IPS-NIHi7 (cell line): ENCODE data around the gene MTURN.

ENCODE experiments used
- DNase-seq: peaks from one replicate; pipeline ENCODE4 v3.0.0; 2012; ENCODE audit warnings: mixed read lengths; ENCODE audit errors: extremely low spot score

The MTURN gene

GRCh38 chr7:30162133-30162532, 27.3 kb downstream of the MTURN start:
- DNase-seq, result no peak

DNA sequence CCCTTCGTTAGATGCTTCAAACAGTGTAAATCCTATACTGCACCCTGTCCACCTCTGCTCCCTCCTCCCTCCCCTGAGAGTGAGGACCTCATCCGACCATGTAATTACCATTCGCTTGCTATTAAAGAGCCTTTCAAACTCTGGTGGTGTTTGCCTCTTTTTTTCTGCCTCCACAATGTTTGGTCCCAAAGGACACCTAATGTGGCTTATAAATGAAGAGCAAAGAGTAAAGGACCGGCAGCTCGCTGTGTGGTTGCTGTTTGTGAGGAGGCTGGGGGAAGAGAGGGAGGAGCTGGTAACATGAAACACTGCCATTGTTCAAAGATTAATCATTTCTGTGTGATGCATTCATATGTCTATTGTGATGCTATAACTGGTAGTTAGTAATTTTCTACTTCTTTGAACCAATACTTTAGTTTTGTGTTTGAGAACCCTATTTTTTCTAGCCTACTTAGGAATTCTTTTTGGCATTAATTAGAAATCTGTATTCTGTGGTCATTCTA, 27.9 kb downstream of the MTURN start:
- DNase-seq, result no peak

- DNase-seq, result no peak
Measured at GRCh38 chr7:30163231-30163894, 28.6 kb downstream of the MTURN start.

DNA sequence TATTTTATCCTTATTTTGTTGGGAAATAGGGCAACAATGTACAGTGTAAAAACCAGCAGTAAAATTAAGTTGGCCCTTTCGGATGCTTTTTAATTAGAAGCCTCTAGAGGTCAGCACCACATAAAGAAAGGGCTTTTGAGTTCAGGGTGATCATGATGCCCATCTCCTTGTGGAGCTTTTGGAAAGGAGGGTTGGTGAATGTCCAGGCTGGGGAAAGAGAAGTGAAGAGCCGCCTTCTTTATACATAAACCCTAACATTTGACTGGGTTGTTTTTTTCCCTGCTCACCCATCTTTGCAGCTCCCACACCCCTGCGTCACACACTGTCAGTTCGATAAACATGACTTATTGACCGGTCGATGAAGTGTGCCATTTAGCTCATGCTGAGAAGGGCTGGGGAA, 29.8 kb downstream of the MTURN start:
- DNase-seq, result peak; percentile 73

GRCh38 chr7:30165590-30165989, 30.8 kb downstream of the MTURN start:
- no peak for DNase-seq

GRCh38 chr7:30166155-30166840, 31.5 kb downstream of the MTURN start:
- no peak for DNase-seq

- DNase-seq, result no peak
Measured at GRCh38 chr7:30166841-30167235, 32.1 kb downstream of the MTURN start.

DNA sequence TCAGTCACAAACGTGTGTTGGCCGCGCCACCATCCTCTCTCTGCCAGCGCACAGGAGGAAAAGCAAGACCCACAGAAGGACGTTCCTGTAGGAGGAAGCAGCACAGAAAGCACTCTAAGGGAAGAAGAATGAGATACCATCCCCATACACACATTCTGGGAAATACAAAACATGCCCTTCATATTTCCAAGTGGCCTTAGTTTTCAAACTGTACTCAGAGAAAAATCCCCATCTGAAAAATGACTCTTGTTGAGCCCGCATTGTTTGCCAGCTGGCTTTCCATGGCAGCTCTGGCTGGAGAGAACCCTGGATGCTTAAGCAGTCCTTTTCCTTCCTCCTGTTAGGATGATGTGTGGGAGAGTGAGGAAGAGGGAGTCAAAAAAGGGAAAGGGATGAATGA, 33.1 kb downstream of the MTURN start:
- DNase-seq, result no peak

DNA sequence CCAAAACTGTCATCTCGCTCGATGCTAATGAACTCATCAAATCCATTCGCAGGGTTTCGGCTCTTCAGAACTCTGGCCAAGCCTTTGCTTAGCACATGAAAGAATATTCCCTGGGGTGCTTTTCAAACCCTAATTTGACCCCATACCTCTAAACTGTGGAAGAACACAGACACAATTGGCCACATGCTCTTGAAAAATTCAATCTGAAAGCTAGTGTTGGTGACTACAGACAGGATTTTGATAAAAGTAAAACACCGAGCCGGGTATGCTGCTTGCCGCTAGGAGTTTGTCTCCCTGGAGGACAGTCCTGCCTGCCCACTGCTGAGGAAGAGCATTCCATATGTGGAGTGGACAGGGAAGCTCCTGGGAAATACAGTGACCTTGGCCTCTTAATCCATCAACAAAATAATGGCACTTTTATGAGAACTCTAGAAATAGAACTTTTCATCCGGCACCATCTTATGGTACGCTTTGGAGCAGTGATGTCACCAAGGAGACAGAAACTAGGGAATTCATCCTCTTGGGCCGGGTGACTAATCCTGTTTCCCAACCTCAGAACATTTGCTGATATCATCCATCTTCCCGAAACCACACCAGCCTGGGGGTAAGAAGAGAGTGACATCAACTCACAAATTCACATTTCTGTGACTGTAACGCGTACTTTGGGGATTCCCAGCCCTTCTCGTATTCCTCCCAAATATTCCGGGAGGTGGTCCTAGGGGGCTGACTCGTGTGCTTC, 34.2 kb downstream of the MTURN start:
- DNase-seq, result peak; percentile 64

DNA sequence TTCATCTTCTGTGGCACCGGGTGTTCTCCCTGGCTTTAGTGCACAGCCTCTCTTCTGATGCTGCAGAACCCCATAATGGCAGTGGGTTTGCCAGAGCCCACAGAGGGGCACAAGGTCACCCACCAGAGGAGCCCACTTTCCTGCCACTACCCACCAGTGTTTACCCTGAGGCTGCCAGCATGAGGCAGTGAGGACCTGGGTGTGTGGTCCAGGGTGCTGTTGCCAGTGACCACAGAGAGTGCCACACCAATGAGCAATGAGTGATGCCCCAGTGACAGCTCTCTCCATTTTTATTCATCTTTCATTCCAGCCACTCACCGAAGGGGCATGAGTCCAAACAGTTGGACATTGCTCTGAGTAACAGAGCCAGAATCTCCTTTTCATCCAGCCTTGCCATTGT, 34.8 kb downstream of the MTURN start:
- DNase-seq, result no peak

- DNase-seq, result no peak
Measured at GRCh38 chr7:30170476-30171205, 35.9 kb downstream of the MTURN start.

GRCh38 chr7:30171766-30172447, 37.1 kb downstream of the MTURN start:
- DNase-seq, result no peak

- DNase-seq, result no peak
Measured at GRCh38 chr7:30172451-30172850, 37.7 kb downstream of the MTURN start.

DNA sequence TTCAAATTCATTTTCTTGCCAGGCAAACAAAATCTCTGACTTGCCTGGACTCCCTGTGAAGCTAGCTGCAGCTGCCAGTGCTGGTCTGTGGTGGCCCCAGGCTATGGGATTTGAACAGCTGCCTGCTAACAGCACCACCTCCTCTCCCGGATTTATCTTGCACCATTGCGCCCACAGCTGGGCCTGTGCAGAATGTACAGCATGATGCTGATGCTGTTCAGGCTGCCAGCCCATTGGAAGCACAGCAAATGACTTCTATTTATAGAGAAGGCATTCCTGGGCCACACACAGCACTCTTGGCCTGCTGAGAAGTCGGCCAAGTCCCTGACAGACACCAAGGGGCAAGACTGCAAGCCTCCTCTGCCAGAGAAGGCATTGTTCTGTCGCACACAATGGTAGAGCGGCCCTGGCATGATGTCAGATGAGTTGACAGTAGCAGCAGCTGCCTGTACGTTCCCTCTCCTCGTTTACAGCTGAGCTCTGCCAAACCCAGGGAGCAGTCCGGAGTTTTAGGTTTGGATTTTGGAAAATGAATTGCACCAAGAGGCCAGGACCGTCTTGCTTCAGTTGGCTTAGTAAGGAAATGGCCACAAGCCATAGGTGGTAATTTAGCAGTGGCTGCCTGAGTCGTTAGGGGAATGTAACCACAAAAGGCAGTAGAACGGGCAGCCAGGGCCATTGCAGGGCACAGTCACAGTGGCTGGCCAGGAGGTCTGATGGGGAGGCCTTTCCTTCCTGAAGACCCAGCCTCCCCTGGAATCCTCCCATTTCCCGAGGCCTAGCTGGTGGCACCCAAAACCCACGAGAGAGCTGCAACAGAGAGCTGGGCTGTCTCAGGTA, 38.5 kb downstream of the MTURN start:
- DNase-seq, result no peak

GRCh38 chr7:30175180-30175579, 40.4 kb downstream of the MTURN start:
- DNase-seq, result no peak

- no peak for DNase-seq
Measured at GRCh38 chr7:30175636-30176147, 40.9 kb downstream of the MTURN start.

- DNase-seq, result no peak
Measured at GRCh38 chr7:30176463-30177109, 41.8 kb downstream of the MTURN start.

DNA sequence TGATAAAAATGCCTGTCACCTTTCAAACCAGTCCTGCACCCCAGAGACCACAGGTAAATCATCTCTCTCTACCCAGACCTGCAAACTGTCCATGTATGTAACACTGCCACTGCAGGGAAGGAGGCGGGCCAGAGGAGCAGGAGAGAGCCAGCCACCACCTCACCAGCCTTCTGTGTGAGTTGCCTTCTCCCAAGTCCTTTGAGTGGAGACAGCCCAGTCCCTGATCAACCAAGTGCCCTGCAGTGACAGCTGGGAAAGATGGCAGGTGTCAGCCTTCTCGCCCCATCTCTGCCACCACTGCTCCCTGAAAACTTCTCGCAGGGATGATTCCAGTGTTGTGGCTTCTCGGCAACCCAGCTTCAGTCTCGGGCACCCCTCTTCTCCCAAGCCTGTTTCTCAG, 42.4 kb downstream of the MTURN start:
- DNase-seq, result no peak

GRCh38 chr7:30177965-30178364, 43.2 kb downstream of the MTURN start:
- DNase-seq, result no peak
